Mesenteric fat pad (tissue), 1 donor: ENCODE data around the gene ARL6IP5. TPM values are rescaled to one million over a fixed set of nuclear protein-coding genes. Genes with fewer than 3 reads are reported as not detected.

Source experiments
- DNase-seq: peaks from one replicate; pipeline ENCODE4 v3.0.0-alpha.2; 2020; ENCODE audit warnings: low spot score
- total RNA-seq: library from RNA; stranded (reverse); fragmentation: NEBNext Ultra II Directional; extraction: Animal tissue kit (Norgen Biotek cat#: 25700); gene quantifications from one replicate; pipeline ENCODE4 v1.2.1, GENCODE V29; 2021
- donor health status: DM: yes; HTN: yes; CAD: no.

ARL6IP5 gene
- total RNA-seq, 1 donor from 2014 or later, result 200 TPM

DNA sequence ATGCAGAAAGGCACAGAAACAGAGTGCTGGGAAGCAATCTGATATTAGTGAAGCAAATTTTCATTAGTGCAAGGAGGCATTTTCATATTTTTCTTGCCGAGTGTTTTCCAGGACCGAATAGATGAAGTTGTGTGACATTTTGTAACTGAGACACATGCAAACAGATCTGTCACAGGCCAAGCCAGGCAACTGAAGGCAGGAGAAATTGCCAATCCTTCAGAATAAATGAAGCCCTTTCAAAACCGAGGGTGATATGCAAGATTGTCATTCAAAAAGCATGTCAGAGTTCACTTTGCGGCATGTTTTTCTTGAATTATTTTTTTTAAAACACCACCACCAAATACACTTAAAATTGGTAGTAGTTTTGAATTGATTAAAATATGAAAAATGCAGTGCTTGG lies 31.4 kb downstream of the ARL6IP5 start:
- no peak for DNase-seq

DNA sequence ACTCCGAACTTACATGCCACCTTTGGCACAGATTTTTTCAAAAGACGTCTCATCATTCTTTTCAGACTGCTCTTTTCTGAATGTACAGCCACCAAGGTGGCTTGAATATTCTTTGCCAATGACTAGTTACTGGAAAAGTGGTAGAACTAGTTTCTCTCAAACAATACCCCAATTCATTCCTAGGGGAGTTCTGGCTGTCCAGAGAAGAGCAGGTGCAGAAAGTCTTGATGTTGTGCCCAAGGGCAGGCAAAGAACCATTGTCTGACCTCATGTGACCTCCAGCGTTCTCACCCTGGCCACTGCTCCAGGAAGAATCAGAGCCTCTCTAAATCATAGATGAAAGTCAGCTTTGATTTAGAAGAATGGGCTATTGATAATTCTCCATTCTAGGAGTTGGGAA lies 32.2 kb downstream of the ARL6IP5 start:
- DNase-seq, result no peak

DNA sequence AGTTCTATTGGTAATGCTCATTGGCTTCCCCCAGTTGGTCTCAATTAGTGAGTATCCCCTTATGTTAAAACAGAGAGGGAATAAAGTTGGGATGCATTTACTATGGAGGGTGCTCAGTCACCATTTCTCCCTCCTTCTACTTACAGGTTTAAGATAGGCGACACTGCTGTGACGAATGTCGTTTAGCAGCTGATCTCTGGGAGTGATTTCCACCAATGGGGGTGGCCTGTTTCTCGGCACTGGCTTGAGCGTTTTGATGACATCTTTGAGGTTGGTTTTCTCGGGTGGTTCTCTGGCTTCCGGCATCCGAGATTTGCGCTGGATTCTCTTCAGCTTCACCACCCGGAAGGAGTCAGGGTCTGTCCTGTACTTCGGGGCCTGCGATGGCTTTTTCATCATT lies 33.8 kb downstream of the ARL6IP5 start:
- DNase-seq, result no peak

DNA sequence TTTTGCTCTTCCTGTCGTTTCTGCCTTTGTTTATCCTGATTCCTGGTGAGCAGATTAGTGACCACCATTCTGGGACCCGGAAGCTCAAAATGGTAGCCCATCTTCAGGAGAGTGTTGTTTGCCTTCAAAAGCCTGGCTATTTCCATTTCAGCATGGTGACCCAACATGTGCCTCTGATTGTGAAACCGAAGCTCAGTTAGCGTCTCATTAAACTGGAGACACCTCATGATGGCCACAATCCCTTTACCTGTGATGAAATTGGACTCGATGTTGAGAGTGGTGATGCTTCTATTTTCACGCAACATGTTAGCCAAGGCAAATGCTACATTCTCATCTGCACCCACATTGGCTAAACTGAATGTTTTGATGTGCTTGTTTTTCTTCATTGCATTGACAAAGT lies 34.4 kb downstream of the ARL6IP5 start:
- no peak for DNase-seq

DNA sequence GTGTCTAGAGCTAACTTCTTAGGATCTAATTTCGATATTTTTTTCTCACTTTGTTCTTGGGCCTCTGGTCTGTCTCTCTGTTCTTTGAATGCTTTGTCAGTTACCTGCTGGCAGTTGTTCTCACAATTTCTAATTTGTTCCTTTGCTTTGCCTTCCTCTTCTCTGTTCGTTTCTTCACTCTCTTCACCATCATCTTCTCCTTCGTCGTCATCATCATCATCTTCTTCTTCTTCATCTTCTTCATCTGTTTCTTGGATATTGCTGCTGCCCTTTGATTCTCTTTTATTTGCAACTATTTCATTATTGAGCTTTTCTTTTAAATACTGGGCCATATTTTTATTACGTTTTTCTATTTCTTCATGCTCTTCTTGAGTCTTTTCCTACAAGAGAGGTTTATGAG lies 34.9 kb downstream of the ARL6IP5 start:
- DNase-seq, result no peak

DNA sequence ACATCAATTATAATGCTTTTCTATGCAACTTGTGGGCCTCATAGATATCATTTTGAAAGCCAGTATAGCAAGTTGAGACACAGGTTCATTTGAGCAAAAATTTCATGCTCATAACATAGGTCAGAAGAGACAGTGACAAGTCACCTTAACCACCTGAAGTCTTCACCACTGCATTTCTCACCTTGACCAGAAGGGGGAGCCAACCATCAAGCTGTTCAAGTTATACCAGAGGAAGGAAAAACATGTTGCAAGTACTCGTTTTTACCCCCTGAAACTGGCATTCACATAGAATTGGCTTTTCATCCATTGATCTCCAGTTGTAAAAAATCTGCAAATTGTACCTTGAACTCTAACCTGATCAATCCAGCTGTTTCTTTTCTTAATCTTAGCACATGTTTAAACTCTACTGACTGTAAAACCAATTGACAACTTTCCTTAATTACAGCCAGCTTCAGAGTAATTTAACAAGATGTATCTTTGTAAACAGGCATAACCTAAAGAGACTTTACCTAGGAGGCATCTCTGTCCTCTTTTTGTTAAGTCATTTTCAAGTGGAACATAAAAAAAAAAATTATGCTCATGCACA lies 36.2 kb downstream of the ARL6IP5 start:
- DNase-seq, result no peak

DNA sequence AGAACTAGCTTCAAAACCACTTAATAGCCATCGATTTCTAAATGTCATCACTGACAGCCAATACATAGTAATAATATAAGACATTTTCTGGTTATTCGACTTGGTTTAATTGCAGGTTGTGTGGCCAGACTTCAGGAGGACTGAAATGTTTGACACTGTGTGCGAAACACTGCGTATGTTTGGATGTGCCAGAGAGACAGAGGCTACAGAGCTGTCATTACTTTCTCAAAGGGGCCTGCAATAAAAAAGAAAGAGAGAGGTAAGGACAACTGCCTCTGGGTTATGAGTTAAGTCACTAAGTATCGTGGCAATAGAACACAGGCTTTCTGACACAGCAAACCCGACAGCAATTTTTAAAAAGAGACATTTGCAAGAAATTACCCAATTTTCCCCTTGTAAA lies 36.8 kb downstream of the ARL6IP5 start:
- DNase-seq, result no peak

DNA sequence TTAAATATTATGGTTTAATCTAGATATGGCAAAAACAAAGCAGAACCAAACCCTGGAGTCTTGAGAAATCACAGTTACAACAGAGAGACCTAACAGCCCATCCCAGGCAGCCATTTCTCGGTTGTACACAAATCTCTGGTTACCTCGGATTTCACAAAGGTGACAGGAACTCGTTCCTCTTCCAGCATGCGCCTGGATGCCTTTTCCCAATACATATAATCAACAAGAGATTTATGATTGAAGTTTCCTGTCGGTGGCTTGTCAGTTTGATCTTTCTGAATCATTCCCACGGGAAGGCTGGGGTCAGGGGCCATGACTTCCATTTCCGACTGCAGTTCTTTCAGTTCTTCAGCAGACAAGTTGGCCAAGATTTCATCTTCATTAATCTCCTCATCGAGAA lies 37.2 kb downstream of the ARL6IP5 start:
- DNase-seq, result no peak

DNA sequence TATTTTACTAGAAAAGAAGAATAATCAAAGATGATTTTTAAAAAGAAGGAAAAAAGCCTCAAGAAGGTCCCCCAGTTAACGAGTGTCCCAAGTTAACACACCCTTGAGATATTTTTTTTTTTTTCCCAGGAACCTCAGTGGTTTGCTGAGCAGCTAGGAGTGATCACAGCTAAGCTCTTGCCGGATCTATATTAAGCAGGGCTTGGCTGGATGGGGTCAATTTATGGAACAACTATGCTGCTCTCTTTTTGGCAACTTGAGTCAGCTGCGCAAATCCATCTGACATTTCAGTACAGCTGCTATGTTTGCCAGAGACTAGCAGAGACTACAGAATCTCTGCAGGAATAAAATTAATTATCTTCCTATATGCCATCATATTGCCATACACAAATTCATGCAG lies 37.7 kb downstream of the ARL6IP5 start, which contains the start of gene LMOD3:
TSS of gene LMOD3 (minus strand) at position 193 of the 400 bp plus-strand sequence. CDS start 209 bp downstream, outside the sequence.
- DNase-seq, result no peak

DNA sequence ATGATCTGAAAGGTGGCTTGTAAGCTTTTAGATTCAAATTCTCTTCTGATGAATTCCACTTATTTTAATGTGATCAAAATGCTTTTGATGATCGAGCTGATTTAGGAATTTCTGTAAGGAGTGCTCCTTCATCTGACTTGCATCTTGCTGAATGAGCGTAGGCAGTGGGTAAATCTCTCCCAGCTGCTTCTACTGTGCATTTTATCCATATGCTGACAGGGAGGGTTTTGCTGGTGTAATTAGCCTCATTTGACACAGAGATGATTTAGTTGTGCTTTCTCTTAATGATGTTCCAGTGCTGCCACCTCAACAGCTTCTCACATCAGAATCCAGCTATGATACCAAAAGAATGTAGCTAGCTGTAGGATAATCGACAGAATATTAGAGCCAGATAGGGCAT lies 41.5 kb downstream of the ARL6IP5 start:
- DNase-seq, result no peak

DNA sequence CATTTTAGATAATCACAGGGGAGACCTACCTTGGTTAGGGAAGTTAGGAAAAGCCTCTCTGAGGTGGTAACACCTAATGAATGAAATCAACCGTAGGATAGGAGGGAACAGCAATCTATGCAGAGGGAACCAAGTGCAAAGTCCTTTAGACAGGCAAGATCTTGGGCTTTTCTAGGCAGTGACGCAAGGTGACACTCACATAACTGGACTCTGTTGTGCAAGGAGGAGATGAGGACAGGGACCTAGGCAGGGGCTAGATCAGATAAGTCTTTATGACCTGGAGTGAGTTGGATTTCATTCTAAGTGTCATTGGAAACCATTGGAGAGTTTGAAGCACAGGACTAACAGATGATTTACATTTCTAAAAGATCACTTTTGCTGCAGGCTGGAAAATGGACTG lies 42.3 kb downstream of the ARL6IP5 start:
- DNase-seq, result no peak

DNA sequence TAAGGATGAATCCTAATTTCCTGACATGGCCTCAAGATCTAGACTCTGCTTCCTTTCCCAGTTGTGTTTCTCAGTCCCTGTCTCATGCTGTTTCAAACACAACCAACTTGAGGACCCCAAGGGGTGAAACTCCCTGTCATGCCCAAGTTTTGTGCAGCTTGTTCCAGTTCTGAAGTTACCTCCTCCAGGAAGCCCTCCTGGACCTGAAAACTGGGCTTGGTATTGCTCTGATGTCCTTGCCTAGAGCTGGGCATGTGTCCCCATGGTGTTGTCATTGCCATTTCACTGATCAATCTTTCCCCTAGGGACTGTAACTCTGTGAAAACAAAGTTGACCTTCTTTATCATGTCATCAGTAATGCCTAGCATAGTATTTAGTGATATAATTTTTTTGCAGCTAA lies 43.8 kb downstream of the ARL6IP5 start:
- DNase-seq, result no peak

DNA sequence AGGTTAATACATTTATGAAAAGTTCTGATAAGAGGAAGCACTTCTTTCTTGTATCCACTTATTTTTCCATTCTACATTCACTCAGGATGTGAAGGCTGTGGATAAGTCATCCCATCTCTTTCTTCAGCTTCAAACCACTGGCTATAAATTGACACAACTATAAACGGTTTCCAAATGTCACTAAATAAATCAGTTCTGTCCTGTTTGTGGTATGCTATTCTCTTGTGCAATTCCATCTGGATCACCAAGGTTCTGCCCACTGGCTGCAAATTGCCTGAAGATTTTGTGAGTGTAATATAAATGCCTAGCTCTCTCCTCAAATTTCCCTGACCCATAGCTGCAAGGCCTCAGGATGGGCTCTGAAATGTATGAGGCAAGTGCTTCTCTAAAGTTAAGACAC lies 44.8 kb downstream of the ARL6IP5 start:
- DNase-seq, result no peak

DNA sequence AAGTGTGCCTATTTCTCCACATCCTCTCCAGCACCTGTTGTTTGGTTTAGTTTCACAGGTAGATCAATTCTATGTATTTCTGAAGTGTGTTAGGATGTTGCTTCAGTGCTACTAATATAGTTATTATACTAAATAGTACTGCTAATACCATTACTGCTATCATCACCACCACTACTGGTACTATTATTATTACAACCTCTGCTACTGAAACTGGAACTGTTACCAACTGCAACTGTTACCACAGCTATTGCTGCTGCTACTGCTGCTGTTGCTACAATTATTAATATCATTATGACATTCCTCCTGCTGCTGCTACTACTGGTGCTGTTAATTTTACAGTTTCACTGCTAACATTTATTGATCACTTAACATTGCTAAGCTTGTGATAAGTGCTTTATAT lies 46.0 kb downstream of the ARL6IP5 start:
- DNase-seq, result no peak

DNA sequence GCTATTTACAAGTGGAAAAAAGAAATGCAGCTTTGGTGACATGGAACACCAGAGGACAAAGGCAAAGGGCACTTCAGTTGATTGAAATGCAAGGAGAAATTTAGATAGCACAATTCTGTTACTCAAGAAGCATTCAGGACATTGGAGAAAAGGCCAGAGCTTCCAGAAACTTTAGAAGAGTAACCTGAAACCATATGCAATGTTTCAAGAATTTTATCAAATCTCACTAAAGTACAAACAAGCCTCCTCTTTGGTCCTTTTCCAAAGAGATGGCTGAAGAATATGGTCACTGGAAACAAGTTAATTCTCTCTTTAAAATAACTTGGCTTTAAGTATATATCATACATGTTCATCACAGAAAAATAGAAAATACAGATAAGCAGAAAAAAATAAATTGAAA lies 52.3 kb downstream of the ARL6IP5 start:
- no peak for DNase-seq

DNA sequence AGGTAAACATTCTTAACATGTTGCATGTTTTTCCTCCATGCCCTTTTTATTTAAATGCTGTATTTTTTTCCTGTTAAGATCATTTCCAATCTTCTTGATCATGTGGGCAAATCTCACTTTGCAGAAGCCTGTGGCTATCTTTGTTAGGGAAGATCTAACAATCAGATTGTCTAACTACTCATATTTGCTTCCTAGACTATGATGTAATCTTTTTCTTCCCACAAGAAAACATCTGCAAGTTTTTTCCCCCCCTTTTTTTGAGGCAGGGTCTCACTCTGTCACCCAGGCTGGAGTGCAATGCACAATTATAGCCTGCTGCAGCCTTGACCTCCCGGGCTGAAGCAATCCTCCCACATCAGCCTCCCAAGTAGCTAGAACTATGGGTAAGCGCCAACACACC lies 52.7 kb downstream of the ARL6IP5 start:
- DNase-seq, result no peak

DNA sequence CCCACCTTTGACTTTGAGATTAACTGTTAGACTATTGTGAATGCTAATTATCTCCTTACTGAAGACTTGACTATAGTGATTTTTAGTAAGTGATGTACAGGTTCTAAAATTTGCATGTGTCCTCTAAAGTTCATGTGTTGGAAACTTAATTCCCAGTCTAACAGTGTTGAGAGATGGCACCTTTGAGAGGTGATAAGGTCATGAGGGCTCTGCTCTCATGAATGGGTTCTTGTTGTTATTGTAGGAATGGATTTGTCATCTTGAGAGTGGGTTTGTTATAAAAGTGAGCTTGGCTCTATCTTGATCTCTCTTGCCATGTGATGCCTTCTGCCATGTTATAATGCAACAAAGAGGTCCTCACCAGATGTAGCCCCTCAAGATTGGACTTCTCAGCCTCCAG lies 56.6 kb downstream of the ARL6IP5 start:
- DNase-seq, result no peak

DNA sequence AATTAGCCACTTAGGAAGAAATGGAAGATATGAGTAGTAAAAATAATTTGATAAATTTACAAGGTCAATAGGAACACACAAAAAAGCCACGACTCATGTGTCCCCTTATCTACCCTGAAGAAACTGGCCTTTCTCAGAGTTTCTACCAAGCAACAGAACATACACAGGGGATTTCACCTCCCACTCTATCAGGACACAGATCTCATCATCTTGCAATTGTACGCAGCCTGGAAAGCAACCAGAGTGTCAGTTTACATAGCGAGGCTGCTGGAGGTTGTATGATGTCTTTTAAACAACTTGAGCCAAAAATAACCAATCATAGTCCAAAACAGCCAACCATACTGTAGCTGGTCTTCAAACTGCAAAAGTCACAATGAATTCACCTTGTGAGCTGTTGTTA lies 57.4 kb downstream of the ARL6IP5 start:
- DNase-seq, result no peak

DNA sequence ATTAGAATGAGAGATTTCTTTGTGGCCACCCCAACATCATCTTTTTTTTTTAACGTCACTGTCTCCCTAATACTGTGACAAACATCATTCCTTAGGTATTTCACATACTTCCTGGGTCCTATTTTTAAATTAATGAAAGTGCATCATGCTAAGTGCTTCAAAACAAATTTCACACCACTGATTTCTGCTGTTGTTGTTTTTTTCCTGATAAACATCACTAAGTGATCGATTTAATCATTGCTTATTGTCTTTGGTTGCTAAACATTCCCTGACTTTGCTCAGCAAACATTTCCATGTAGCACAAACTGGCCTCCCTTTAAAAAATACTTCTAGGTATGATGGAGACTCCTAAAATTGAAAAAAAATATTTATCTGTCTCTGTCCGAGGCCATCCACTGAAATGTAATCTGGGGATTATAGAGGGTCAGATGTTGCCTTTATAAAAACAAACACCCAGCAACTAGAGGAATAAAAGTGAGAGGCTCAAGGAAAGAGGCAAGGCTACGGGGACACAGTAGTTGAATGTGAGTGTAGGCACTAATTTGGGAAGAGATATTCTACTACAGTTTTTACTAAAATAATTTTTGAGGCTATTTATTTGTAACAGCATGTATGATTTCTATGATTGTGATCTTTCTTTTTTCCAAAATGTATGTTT lies 58.2 kb downstream of the ARL6IP5 start:
- no peak for DNase-seq

DNA sequence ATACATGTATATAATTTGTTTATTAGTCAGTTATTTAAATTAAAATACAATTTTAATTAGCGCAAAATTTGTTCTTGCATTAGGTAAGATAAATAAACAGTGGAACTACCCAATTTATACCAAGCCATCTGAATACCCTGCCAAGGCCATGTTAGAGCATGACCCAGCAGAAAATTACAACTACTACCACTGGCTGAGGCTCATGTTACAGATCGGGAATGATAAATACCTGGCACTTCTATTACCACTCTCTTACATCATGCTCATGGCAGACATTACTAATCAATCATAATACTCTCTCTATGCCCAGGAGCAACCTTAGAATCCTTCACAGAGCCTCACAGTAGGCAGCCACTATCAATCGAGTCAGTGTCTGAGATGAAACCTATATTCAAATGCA lies 58.9 kb downstream of the ARL6IP5 start:
- DNase-seq, result no peak

DNA sequence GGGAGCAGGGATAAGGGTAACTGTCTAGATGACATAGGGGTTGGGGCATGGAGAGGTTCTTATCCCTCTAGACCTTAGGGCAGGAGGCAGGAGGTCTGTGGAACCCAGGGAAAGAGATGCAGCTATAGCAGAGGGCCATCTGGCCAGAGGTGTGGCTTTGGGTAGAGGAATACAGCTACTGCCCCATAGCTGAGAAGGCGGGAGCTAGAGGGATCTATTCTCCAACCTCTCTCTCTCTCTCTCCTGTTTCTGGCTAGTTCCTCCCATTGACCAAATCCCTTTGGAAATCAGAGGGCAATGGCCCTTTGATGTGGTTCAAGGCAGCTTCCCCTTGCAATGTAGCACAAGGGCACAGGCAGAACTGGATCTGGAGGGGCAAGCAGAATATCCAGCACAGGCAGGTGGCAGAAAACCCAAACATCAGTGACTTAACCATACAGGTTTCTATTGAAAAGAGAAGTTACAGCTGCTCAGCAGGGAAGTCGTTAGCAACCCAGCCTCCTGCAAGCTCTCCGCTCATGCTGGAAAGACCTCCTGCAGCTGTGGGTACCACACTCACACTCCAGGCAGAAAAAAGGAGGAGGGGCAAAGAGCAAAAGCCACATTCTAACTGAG lies 60.0 kb downstream of the ARL6IP5 start:
- DNase-seq, result no peak

DNA sequence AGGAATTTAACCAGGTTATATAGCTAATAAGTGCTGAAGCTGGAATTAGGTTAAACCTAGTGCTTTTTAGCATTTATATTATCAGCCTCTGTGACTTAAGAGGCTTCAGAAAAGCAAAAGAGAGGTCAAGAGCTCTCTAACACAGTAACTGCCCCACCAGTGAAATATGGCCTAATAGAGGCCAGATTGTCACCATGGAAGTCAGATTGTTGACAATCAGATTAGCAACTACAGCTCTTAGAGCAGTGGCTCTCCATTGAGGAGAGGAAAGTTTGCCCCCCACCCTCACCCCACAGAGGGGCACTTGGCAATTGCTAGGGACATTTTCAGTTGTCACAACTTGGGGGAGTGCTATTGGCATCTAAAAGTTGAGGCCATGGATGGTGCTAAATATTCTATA lies 61.0 kb downstream of the ARL6IP5 start:
- DNase-seq, result no peak

DNA sequence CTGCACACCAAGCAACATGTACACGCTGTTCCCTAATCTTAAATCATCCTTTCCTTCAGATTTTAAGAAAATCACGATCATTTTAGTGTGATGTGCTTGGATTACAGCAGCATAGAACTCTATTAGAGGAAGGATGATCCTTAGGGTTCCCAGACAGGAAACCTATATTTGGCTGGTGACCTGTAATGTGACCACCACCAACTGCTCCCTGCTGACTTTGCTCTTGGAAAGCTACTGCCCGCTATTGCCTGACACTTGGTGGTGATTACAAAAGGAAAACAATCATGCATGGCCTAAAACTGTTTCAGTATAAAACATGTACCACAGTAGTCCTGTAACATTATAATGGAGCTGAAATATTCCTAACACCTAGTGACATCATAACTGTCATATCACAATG lies 64.8 kb downstream of the ARL6IP5 start:
- no peak for DNase-seq
